ENCODE measurements around the gene DAB1.
"Not testable (repeated sequence)": the region's sequence is repeated elsewhere in the genome, so short reads cannot be mapped to it uniquely, and the experiment has no call there.

The DAB1 gene

GRCh38 chr1:57101209-57101608, 322.7 kb downstream of the DAB1 start:
- H3K4me3 ChIP-seq (ENCODE audit: low read depth, low read length), result no peak overlapping the region
- no peak for TF ChIP-seq CTCF (IDR thresholded peaks at IDR 0.05; ENCODE audit: low read depth, low read length, missing control alignments)
- in situ Hi-C loops (cut with HindIII; ENCODE audit: low sequenced_read_pairs), result no loop called here
- no peak for DNase-seq (ENCODE audit: low read depth)

GRCh38 chr1:57094749-57095148, 329.1 kb downstream of the DAB1 start:
- no peak for DNase-seq (ENCODE audit: low read depth)
- no peak for TF ChIP-seq CTCF (IDR thresholded peaks at IDR 0.05; ENCODE audit: low read depth, low read length, missing control alignments)
- in situ Hi-C loops (cut with HindIII; ENCODE audit: low sequenced_read_pairs), result no loop called here

GRCh38 chr1:57093122-57093521, 330.7 kb downstream of the DAB1 start:
- no peak for TF ChIP-seq CTCF (IDR thresholded peaks at IDR 0.05; ENCODE audit: low read depth, low read length, missing control alignments)
- in situ Hi-C loops (cut with HindIII; ENCODE audit: low sequenced_read_pairs), result no loop called here

More at GRCh38 chr1:57094749-57095148, 329.1 kb downstream of the DAB1 start:
- H3K4me3 ChIP-seq (ENCODE audit: low read depth, low read length), result no peak overlapping the region

GRCh38 chr1:57091642-57092041, 332.2 kb downstream of the DAB1 start:
- no peak for TF ChIP-seq CTCF (IDR thresholded peaks at IDR 0.05; ENCODE audit: low read depth, low read length, missing control alignments)
- H3K4me3 ChIP-seq (ENCODE audit: low read depth, low read length), result no peak overlapping the region
- in situ Hi-C loops (cut with HindIII; ENCODE audit: low sequenced_read_pairs), result no loop called here

More at GRCh38 chr1:57093122-57093521, 330.7 kb downstream of the DAB1 start:
- no peak for DNase-seq (ENCODE audit: low read depth)
- H3K4me3 ChIP-seq (ENCODE audit: low read depth, low read length), result no peak overlapping the region

GRCh38 chr1:57089855-57090254, 334.0 kb downstream of the DAB1 start:
- in situ Hi-C loops (cut with HindIII; ENCODE audit: low sequenced_read_pairs), result no loop called here
- no peak for DNase-seq (ENCODE audit: low read depth)
- no peak for TF ChIP-seq CTCF (IDR thresholded peaks at IDR 0.05; ENCODE audit: low read depth, low read length, missing control alignments)
- no peak overlapping the region for H3K4me3 ChIP-seq (ENCODE audit: low read depth, low read length)

More at GRCh38 chr1:57091642-57092041, 332.2 kb downstream of the DAB1 start:
- no peak for DNase-seq (ENCODE audit: low read depth)

- H3K4me3 ChIP-seq (ENCODE audit: low read depth, low read length), result no peak overlapping the region
- no peak for TF ChIP-seq CTCF (IDR thresholded peaks at IDR 0.05; ENCODE audit: low read depth, low read length, missing control alignments)
- in situ Hi-C loops (cut with HindIII; ENCODE audit: low sequenced_read_pairs), result no loop called here
- no peak for DNase-seq (ENCODE audit: low read depth)
Observed at GRCh38 chr1:57089221-57089620, 334.6 kb downstream of the DAB1 start.

GRCh38 chr1:57088653-57089052, 335.2 kb downstream of the DAB1 start:
- no peak for DNase-seq (ENCODE audit: low read depth)
- in situ Hi-C loops (cut with HindIII; ENCODE audit: low sequenced_read_pairs), result no loop called here
- no peak for TF ChIP-seq CTCF (IDR thresholded peaks at IDR 0.05; ENCODE audit: low read depth, low read length, missing control alignments)
- H3K4me3 ChIP-seq (ENCODE audit: low read depth, low read length), result no peak overlapping the region

GRCh38 chr1:57087660-57088059, 336.2 kb downstream of the DAB1 start:
- in situ Hi-C loops (cut with HindIII; ENCODE audit: low sequenced_read_pairs); H3K4me3 ChIP-seq (ENCODE audit: low read depth, low read length); DNase-seq (ENCODE audit: low read depth): not testable (repeated sequence)
